K562 (cell line): Measurements from ENCODE around the gene ATP8B4. TPM values are rescaled to one million over a fixed set of nuclear protein-coding genes. Genes with fewer than 3 reads are reported as not detected.

ENCODE experiments used
- ATAC-seq: fragments of 200-7000 bp; cut with Tn5 transposase; 3 replicates; pipeline ENCODE4 v1.9.1; 2020; ENCODE audit warnings: moderate library complexity
- BruUV-seq: library from RNA; stranded (reverse); fragments of 400-500 nt; replicated peaks from 2 replicates; lab custom pipeline; 2021; lab: Mats Ljungman, UMichigan
- CTCF ChIA-PET: fragments of 300-600 bp; formaldehyde crosslinking; extraction: SDS; loops from one replicate; lab custom pipeline; 2021; ENCODE audit warnings: low intra/inter-chr PET ratio; lab: Yijun Ruan, JAX
- POLR2A ChIA-PET: fragments of 300-600, 350-650 bp; sonication (Branson Sonifier 250); formaldehyde crosslinking; extraction: SDS; loops from one replicate; lab custom pipeline; 2021; ENCODE audit warnings: antibody characterized with exemption, inconsistent platforms; lab: Yijun Ruan, JAX
- DNase-seq, 4 experiments: peaks; one replicate each; pipeline versions ENCODE4 v3.0.0 to v3.0.0-alpha.2; 2011 to 2018; ENCODE audit warnings: low spot score in 3 of 4, mixed read lengths in 3 of 4; ENCODE audit errors: extremely low read depth in 1 of 4
- FAIRE-seq: peaks from 2 replicates; lab custom pipeline; 2011; peaks lifted over from hg19 to GRCh38; lab: Jason Lieb, UNC
- H2AFZ ChIP-seq: 2 replicates; pipeline ENCODE4 v1.6.0; 2011; ENCODE audit warnings: low read depth, low read length, control low read depth, inconsistent platforms
- H3K27ac ChIP-seq: fragments of 200-600 bp; 3 replicates; pipeline ENCODE4 v1.8.0; 2011; ENCODE audit warnings: low read depth, mild to moderate bottlenecking, control low read depth, inconsistent platforms, low read length, moderate library complexity, mixed read lengths; ENCODE audit errors: extremely low read depth
- H3K27me3 ChIP-seq, 2 experiments: fragments of 300-600 bp in 1 of 2; 2 replicates in 1 of 2; 3 replicates in 1 of 2; pipeline versions ENCODE4 v1.6.0 to v1.8.0; 2011; ENCODE audit warnings: inconsistent platforms in 2 of 2, low read length in 2 of 2, mild to moderate bottlenecking in 1 of 2, mixed read lengths in 1 of 2, moderate library complexity in 1 of 2; ENCODE audit not compliant: control insufficient read depth in 2 of 2, insufficient read depth in 2 of 2
- H3K36me3 ChIP-seq: fragments of 300-600 bp; 3 replicates; pipeline ENCODE4 v1.8.0; 2011; ENCODE audit warnings: mild to moderate bottlenecking, low read length, inconsistent platforms; ENCODE audit not compliant: control insufficient read depth, insufficient read depth
- H3K4me1 ChIP-seq, 2 experiments: fragments of 200-600 bp in 1 of 2; replicated peaks in 1 of 2; 2 replicates in 1 of 2; 3 replicates in 1 of 2; pipeline versions ENCODE4 v1.5.1 to v1.8.0; 2011; ENCODE audit warnings: inconsistent platforms in 2 of 2, low read length in 2 of 2, mild to moderate bottlenecking in 1 of 2, mixed read lengths in 1 of 2, moderate library complexity in 1 of 2; ENCODE audit not compliant: control insufficient read depth in 2 of 2, insufficient read depth in 2 of 2
- H3K4me2 ChIP-seq: 2 replicates; pipeline ENCODE4 v1.6.1; 2011; ENCODE audit warnings: low read length, control low read depth, inconsistent platforms, mixed read lengths; ENCODE audit not compliant: insufficient read depth
- H3K4me3 ChIP-seq: fragments of 200-600 bp; sonication (generic), shearing (Covaris generic); 2 replicates; pipeline ENCODE4 v1.5.1; 2016; ENCODE audit warnings: control low read depth, inconsistent platforms
- H3K79me2 ChIP-seq: fragments of 200-600 bp; 3 replicates; pipeline ENCODE4 v1.8.0; 2011; ENCODE audit warnings: low read length, inconsistent platforms; ENCODE audit not compliant: control insufficient read depth, insufficient read depth
- H3K9ac ChIP-seq, 2 experiments: 2 replicates each; pipeline versions ENCODE4 v1.6.0 to v1.6.1; 2011; ENCODE audit warnings: low read depth in 2 of 2, low read length in 2 of 2, control low read depth in 1 of 2, inconsistent platforms in 1 of 2, mild to moderate bottlenecking in 1 of 2, mixed read lengths in 1 of 2; ENCODE audit not compliant: insufficient read depth in 1 of 2
- H3K9me1 ChIP-seq: one replicate; pipeline ENCODE4 v1.6.0; 2011; ENCODE audit warnings: inconsistent platforms, mild to moderate bottlenecking, low read length, moderate library complexity; ENCODE audit not compliant: control insufficient read depth, insufficient read depth
- H3K9me3 ChIP-seq: replicated peaks from 2 replicates; pipeline ENCODE4 v1.5.1; 2011; ENCODE audit warnings: low read depth, low read length, inconsistent platforms; ENCODE audit not compliant: control insufficient read depth, insufficient read depth
- H4K20me1 ChIP-seq: replicated peaks from 2 replicates; pipeline ENCODE4 v1.6.1; 2011; ENCODE audit warnings: low read length, inconsistent platforms, mixed read lengths; ENCODE audit not compliant: control insufficient read depth, insufficient read depth
- CREB3 ChIP-seq: fragments of 450-650 bp; conservative IDR thresholded peaks from 2 replicates; pipeline ENCODE4 v1.6.1; 2016; ENCODE audit warnings: missing genetic modification characterization, low read depth, mild to moderate bottlenecking, missing compliant biosample characterization, moderate library complexity
- KDM5B ChIP-seq: fragments of 200-600 bp; sonication (generic); IDR thresholded peaks from 2 replicates; pipeline ENCODE4 v1.6.1; 2012; ENCODE audit warnings: low read depth, mild to moderate bottlenecking, moderate library complexity, low read length, control low read depth, inconsistent platforms; ENCODE audit not compliant: insufficient replicate concordance
- MEF2D ChIP-seq: conservative IDR thresholded peaks from 2 replicates; pipeline ENCODE4 v1.6.1; 2016; ENCODE audit warnings: low read depth, missing genetic modification characterization, missing compliant biosample characterization
- MEIS2 ChIP-seq: fragments of 450-650 bp; IDR thresholded peaks from 2 replicates; pipeline ENCODE4 v1.6.1; 2014; ENCODE audit warnings: mild to moderate bottlenecking; ENCODE audit not compliant: partially characterized antibody
- MLX ChIP-seq, 2 experiments: fragments of 450-650 bp in 1 of 2; sonication (generic) in 1 of 2; formaldehyde crosslinking; conservative IDR thresholded peaks; 2 replicates each; pipeline versions ENCODE4 v1.4.0 to v1.8.1; 2020 to 2022; ENCODE audit warnings: mild to moderate bottlenecking in 1 of 2, missing genetic modification reagents in 1 of 2
- SMARCA5 ChIP-seq: fragments of 450-650 bp; IDR thresholded peaks from 2 replicates; pipeline ENCODE4 v1.6.1; 2016
- XRCC4 ChIP-seq: IDR thresholded peaks from one replicate; pipeline ENCODE4 v1.6.1; 2011; ENCODE audit not compliant: insufficient read depth, insufficient read length; ENCODE audit errors: extremely low read depth
- ZBTB43 ChIP-seq: sonication (generic); formaldehyde crosslinking; IDR thresholded peaks from 2 replicates; pipeline ENCODE4 v1.8.0; 2023; ENCODE audit warnings: mild to moderate bottlenecking, missing genetic modification reagents
- ZHX1 ChIP-seq: fragments of 150-350 bp; conservative IDR thresholded peaks from 2 replicates; pipeline ENCODE4 v1.6.1; 2014; ENCODE audit warnings: low read length
- ZNF263 ChIP-seq: sonication (generic); formaldehyde crosslinking; IDR thresholded peaks from 2 replicates; pipeline ENCODE4 v1.8.0; 2022; ENCODE audit warnings: mild to moderate bottlenecking, missing genetic modification reagents, borderline replicate concordance
- ZNF668 ChIP-seq: fragments of 250-450 bp; sonication (Bioruptor Pico); IDR thresholded peaks from 2 replicates; pipeline ENCODE4 v1.8.0; 2022; ENCODE audit warnings: mild to moderate bottlenecking, inconsistent platforms
- WGBS: fragments of 100-300 bp; shearing (Covaris generic); methylation state at CpG from one replicate; pipeline ENCODE4 v1.1.6; 2016; ENCODE audit warnings: low coverage, mixed read lengths; ENCODE audit not compliant: insufficient coverage; ENCODE audit errors: missing lambda C conversion rate; 5-methylcytosine and 5-hydroxymethylcytosine counted together
- in situ Hi-C: fragments of 300-500 bp; cut with MboI; formaldehyde crosslinking; loops from 4 replicates; pipeline ENCODE4 v1.15.0; 2018; ENCODE audit warnings: inconsistent platforms, mixed read lengths
- intact Hi-C: fragments of 100-400 bp; cut with micrococcal nuclease; formaldehyde crosslinking; loops from 2 replicates; pipeline ENCODE4 v1.14.2; 2022
- polyA plus RNA-seq, 8 experiments: library from polyadenylated mRNA; depleted of rRNA in 4 of 8; stranded (reverse) in 5 of 8; unstranded in 3 of 8; fragments of >200 nt; fragmentation: Nextera tagmentation in 2 of 8; fragmentation: Illumina TruSeq in 1 of 8; extraction: Ambion mirVana in 2 of 8; extraction: Trizol in 1 of 8; gene quantifications; 2 replicates each; pipeline versions ENCODE4 v1.2.1 to v1.2.3, GENCODE V29; 2011 to 2014; ENCODE audit warnings: inconsistent platforms in 1 of 8, missing spikeins in 1 of 8
- total RNA-seq, 7 experiments: library from RNA; depleted of rRNA in 6 of 7; stranded (reverse); fragments of >200 nt in 6 of 7; fragmentation: Illumina TruSeq in 2 of 7; extraction: Trizol in 2 of 7; gene quantifications; 2 replicates each; pipeline versions ENCODE4 v1.2.1 to v1.2.3, GENCODE V29; 2011 to 2021; ENCODE audit warnings: low replicate concordance in 1 of 7

The ATP8B4 gene
- total and polyA plus RNA-seq, 9 of the 15 experiments (the other 6 are each of a cell fraction or from before 2014, with no cell fraction given): 0.14 to 2.5 (median 0.44) TPM

- intact Hi-C loops: no loop called here
Observed at GRCh38 chr15:50065279-50065678, 53.8 kb downstream of the ATP8B4 start.

GRCh38 chr15:50064673-50065072 lies 54.4 kb downstream of the ATP8B4 start:
- FAIRE-seq (no peak), ATAC-seq (no peak)
- TF ChIP-seq ZHX1 (no peak), KDM5B (no peak), ZBTB43 (CRISPR knock-in tag) (no peak), CREB3 (no peak), MLX (CRISPR knock-in tag; conservative IDR thresholded peaks at IDR 0.05) (no peak), ZNF668 (CRISPR knock-in tag) (no peak), XRCC4 (no peak), SMARCA5 (no peak)

More at GRCh38 chr15:50065279-50065678, 53.8 kb downstream of the ATP8B4 start:
- no peaks in the 10 kb centered on the region; a peak in 1 of 5 replicates for H3K4me1 ChIP-seq
- no peaks in the 10 kb centered on the region for H4K20me1 ChIP-seq
- in situ Hi-C loops: no loop called here
- no peak for FAIRE-seq
- no peak overlapping the region for H3K9ac ChIP-seq
- no peak for ATAC-seq
- no peak for TF ChIP-seq ZNF263
- TF ChIP-seq MEIS2: peak; percentile 10
- TF ChIP-seq MEF2D (tag): no peak
- no peaks in the 10 kb centered on the region for H3K79me2 ChIP-seq
- no peak for DNase-seq
- H3K4me3 ChIP-seq: no peak overlapping the region
- no peak overlapping the region for H3K4me2 ChIP-seq
- no peaks in the 10 kb centered on the region for H3K9me1 ChIP-seq
- no peaks in the 10 kb centered on the region for H3K9me3 ChIP-seq
- POLR2A ChIA-PET: no interaction called here
- no peaks in the 10 kb centered on the region for H3K27me3 ChIP-seq
- 6% methylated on average over 2 of the region's 2 CpGs for WGBS
- no peak overlapping the region for H2AFZ ChIP-seq
- BruUV-seq: no TSS peak
- no peak overlapping the region for H3K27ac ChIP-seq
- CTCF ChIA-PET: no interaction called here
- H3K36me3 ChIP-seq: no peaks in the 10 kb centered on the region

More at GRCh38 chr15:50064673-50065072, 54.4 kb downstream of the ATP8B4 start:
- Histone ChIP-seq H3K9me3 (no peaks in the 10 kb centered on the region), H3K27ac (no peak overlapping the region), H3K4me2 (no peak overlapping the region), H3K27me3 (no peaks in the 10 kb centered on the region), H2AFZ (no peak overlapping the region), H3K9me1 (no peaks in the 10 kb centered on the region), H3K36me3 (no peaks in the 10 kb centered on the region), H4K20me1 (no peaks in the 10 kb centered on the region), H3K9ac (no peak overlapping the region), H3K4me3 (no peak overlapping the region), H3K4me1 (no peaks in the 10 kb centered on the region; a peak in 1 of 5 replicates), H3K79me2 (no peaks in the 10 kb centered on the region)
- ChIA-PET CTCF (no interaction called here), POLR2A (no interaction called here)
- BruUV-seq: no TSS peak
- WGBS: 2% methylated on average over 4 of the region's 4 CpGs
- no peak for DNase-seq
- in situ Hi-C loops: no loop called here
- intact Hi-C loops: no loop called here
